IMR-90 (cell line): ENCODE data around the gene OR10A5. TPM values are rescaled to one million over a fixed set of nuclear protein-coding genes. Genes with fewer than 3 reads are reported as not detected.

Experiments used
- ATAC-seq: fragments of 200-7000 bp; cut with Tn5 transposase; 2 replicates; pipeline ENCODE4 v1.9.1; 2020; ENCODE audit warnings: low read depth, mild to moderate bottlenecking, moderate library complexity
- BruUV-seq: library from RNA; stranded (reverse); fragments of 400-500 nt; replicated peaks from 2 replicates; lab custom pipeline; 2021; lab: Mats Ljungman, UMichigan
- CTCF ChIA-PET: fragments of 300-600 bp; formaldehyde crosslinking; extraction: SDS; loops from one replicate; lab custom pipeline; 2021; ENCODE audit warnings: antibody characterized with exemption; lab: Yijun Ruan, JAX
- POLR2A ChIA-PET: fragments of 300-600 bp; sonication (Branson Sonifier 250); formaldehyde crosslinking; loops from one replicate; lab custom pipeline; 2022; ENCODE audit warnings: antibody characterized with exemption; ENCODE audit not compliant: unreplicated experiment; lab: Charles Lee
- DNase-seq: peaks from one replicate; pipeline ENCODE4 v3.0.0; 2013
- H2AFZ ChIP-seq: replicated peaks from 2 replicates; pipeline ENCODE3; 2013; ENCODE audit warnings: low read length, mild to moderate bottlenecking; ENCODE audit not compliant: poor library complexity
- H2AK5ac ChIP-seq: 2 replicates; pipeline ENCODE4 v1.6.1; 2013; ENCODE audit warnings: low read depth, low read length, inconsistent platforms
- H2AK9ac ChIP-seq: replicated peaks from 2 replicates; pipeline ENCODE3; 2013; ENCODE audit warnings: mild to moderate bottlenecking, low read depth, low read length, moderate library complexity; ENCODE audit not compliant: poor library complexity
- H2BK120ac ChIP-seq: 2 replicates; pipeline ENCODE4 v1.6.1; 2013; ENCODE audit warnings: low read depth, low read length, inconsistent platforms
- H2BK15ac ChIP-seq: 3 replicates; pipeline ENCODE4 v1.6.1; 2013; ENCODE audit warnings: low read depth, low read length, inconsistent platforms
- H2BK20ac ChIP-seq: 2 replicates; pipeline ENCODE4 v1.6.1; 2013; ENCODE audit warnings: low read depth, mild to moderate bottlenecking, inconsistent platforms, low read length, moderate library complexity
- H2BK5ac ChIP-seq: 2 replicates; pipeline ENCODE4 v1.6.1; 2013; ENCODE audit warnings: mild to moderate bottlenecking, low read depth, low read length, inconsistent platforms; ENCODE audit not compliant: poor library complexity, severe bottlenecking
- H3K14ac ChIP-seq: replicated peaks from 2 replicates; pipeline ENCODE4 v1.6.1; 2013; ENCODE audit warnings: low read depth, low read length, inconsistent platforms
- H3K18ac ChIP-seq: 2 replicates; pipeline ENCODE4 v1.6.1; 2013; ENCODE audit warnings: low read depth, low read length, control low read depth
- H3K23ac ChIP-seq: 2 replicates; pipeline ENCODE4 v1.6.1; 2013; ENCODE audit warnings: low read depth, low read length, inconsistent platforms
- H3K27ac ChIP-seq: 2 replicates; pipeline ENCODE4 v1.5.1; 2013; ENCODE audit warnings: mild to moderate bottlenecking, control low read depth, low read length; ENCODE audit not compliant: insufficient read depth
- H3K27me3 ChIP-seq: 2 replicates; pipeline ENCODE4 v1.6.1; 2013; ENCODE audit warnings: low read length; ENCODE audit not compliant: control insufficient read depth, insufficient read depth
- H3K36me3 ChIP-seq: 2 replicates; pipeline ENCODE4 v1.6.1; 2013; ENCODE audit warnings: low read length, mixed read lengths; ENCODE audit not compliant: control insufficient read depth, insufficient read depth
- H3K4ac ChIP-seq: 2 replicates; pipeline ENCODE4 v1.6.1; 2013; ENCODE audit warnings: low read depth, low read length, inconsistent platforms
- H3K4me1 ChIP-seq: 2 replicates; pipeline ENCODE4 v1.6.1; 2013; ENCODE audit warnings: low read length, mixed read lengths; ENCODE audit not compliant: control insufficient read depth, insufficient read depth
- H3K4me2 ChIP-seq: 2 replicates; pipeline ENCODE4 v1.6.1; 2013; ENCODE audit warnings: low read depth, mild to moderate bottlenecking, control low read depth, low read length, moderate library complexity
- H3K4me3 ChIP-seq: 2 replicates; pipeline ENCODE4 v1.5.1; 2013; ENCODE audit warnings: low read depth, mild to moderate bottlenecking, control low read depth, low read length, moderate library complexity; ENCODE audit not compliant: insufficient read depth
- H3K56ac ChIP-seq: 2 replicates; pipeline ENCODE4 v1.6.1; 2013; ENCODE audit warnings: low read length, inconsistent platforms; ENCODE audit not compliant: insufficient read depth; ENCODE audit errors: extremely low read depth
- H3K79me1 ChIP-seq, 2 experiments: 2 replicates each; pipeline ENCODE4 v1.6.1; 2013; ENCODE audit warnings: low read length in 2 of 2, inconsistent platforms in 1 of 2, low read depth in 1 of 2
- H3K9ac ChIP-seq: 2 replicates; pipeline ENCODE4 v1.6.1; 2013; ENCODE audit warnings: low read depth, low read length, control low read depth
- H3K9me1 ChIP-seq: 2 replicates; pipeline ENCODE4 v1.6.1; 2013; ENCODE audit warnings: low read length, inconsistent platforms; ENCODE audit not compliant: insufficient read depth
- H3K9me3 ChIP-seq: 2 replicates; pipeline ENCODE4 v1.6.1; 2013; ENCODE audit warnings: low read length; ENCODE audit not compliant: control insufficient read depth, insufficient read depth
- H4K20me1 ChIP-seq: 2 replicates; pipeline ENCODE4 v1.6.1; 2013; ENCODE audit warnings: low read length, inconsistent platforms; ENCODE audit not compliant: insufficient read depth
- H4K5ac ChIP-seq: 2 replicates; pipeline ENCODE4 v1.6.1; 2013; ENCODE audit warnings: mild to moderate bottlenecking, low read depth, low read length, control low read depth
- H4K8ac ChIP-seq, 2 experiments: 2 replicates each; pipeline ENCODE4 v1.6.1; 2013; ENCODE audit warnings: low read depth in 2 of 2, low read length in 2 of 2, control low read depth in 1 of 2, inconsistent platforms in 1 of 2
- H4K91ac ChIP-seq: 2 replicates; pipeline ENCODE4 v1.6.1; 2013; ENCODE audit warnings: low read depth, low read length, inconsistent platforms; ENCODE audit not compliant: insufficient read depth
- BHLHE40 ChIP-seq: fragments of 150-350 bp; IDR thresholded peaks from 2 replicates; pipeline ENCODE4 v1.6.1; 2016; ENCODE audit warnings: mild to moderate bottlenecking, low read depth, low read length
- CEBPB ChIP-seq: IDR thresholded peaks from 2 replicates; pipeline ENCODE4 v1.6.1; 2012; ENCODE audit warnings: low read depth, low read length, improper control_type of control experiment
- MAZ ChIP-seq: IDR thresholded peaks from 2 replicates; pipeline ENCODE4 v1.6.1; 2012; ENCODE audit warnings: low read depth, mild to moderate bottlenecking, low read length, improper control_type of control experiment, moderate library complexity, borderline replicate concordance
- MXI1 ChIP-seq: IDR thresholded peaks from 2 replicates; pipeline ENCODE4 v1.6.1; 2012; ENCODE audit warnings: low read depth, mild to moderate bottlenecking, low read length, moderate library complexity, borderline replicate concordance
- POLR2A ChIP-seq: IDR thresholded peaks from 2 replicates; pipeline ENCODE4 v1.6.1; 2012; ENCODE audit warnings: mild to moderate bottlenecking, low read depth, low read length
- RFX5 ChIP-seq: IDR thresholded peaks from 2 replicates; pipeline ENCODE4 v1.8.0; 2012; ENCODE audit warnings: low read depth, mild to moderate bottlenecking, low read length, moderate library complexity
- SMC3 ChIP-seq: fragments of 150-350 bp; IDR thresholded peaks from 2 replicates; pipeline ENCODE4 v1.6.1; 2016; ENCODE audit warnings: low read depth, mild to moderate bottlenecking, antibody characterized with exemption, low read length, moderate library complexity
- WGBS, 2 experiments: methylation state at CpG; one replicate each; pipeline versions ENCODE4 v1.1.5 to v1.1.7; 2013; ENCODE audit warnings: missing lambda C conversion rate in 2 of 2; ENCODE audit not compliant: insufficient read length in 1 of 2; ENCODE audit errors: extremely low coverage in 2 of 2; 5-methylcytosine and 5-hydroxymethylcytosine counted together
- dilution Hi-C: fragments of 300-500 bp; cut with HindIII; formaldehyde crosslinking; loops from one replicate; pipeline ENCODE4 v1.14.3; 2018; ENCODE audit warnings: low sequenced_read_pairs; ENCODE audit not compliant: unreplicated experiment
- in situ Hi-C: fragments of 300-500 bp; cut with MboI; formaldehyde crosslinking; loops from 3 replicates; pipeline ENCODE4 v1.14.3; 2019; ENCODE audit warnings: low sequenced_read_pairs, inconsistent platforms, mixed read lengths
- intact Hi-C: fragments of 100-400 bp; cut with micrococcal nuclease; formaldehyde crosslinking; loops from 2 replicates; pipeline ENCODE4 v1.10.0; 2022
- polyA plus RNA-seq, 3 experiments: library from polyadenylated mRNA; depleted of rRNA; stranded (reverse); fragments of >200 nt; gene quantifications; 2 replicates each; pipeline ENCODE4 v1.2.3, GENCODE V29; 2012; ENCODE audit warnings: low replicate concordance in 1 of 3
- total RNA-seq: library from RNA; depleted of rRNA; stranded (reverse); fragments of >200 nt; gene quantifications from 2 replicates; pipeline ENCODE4 v1.2.3, GENCODE V29; 2012

The OR10A5 gene
- total and polyA plus RNA-seq, 2 of the 4 experiments (the other 2 are of a cell fraction): not detected

DNA sequence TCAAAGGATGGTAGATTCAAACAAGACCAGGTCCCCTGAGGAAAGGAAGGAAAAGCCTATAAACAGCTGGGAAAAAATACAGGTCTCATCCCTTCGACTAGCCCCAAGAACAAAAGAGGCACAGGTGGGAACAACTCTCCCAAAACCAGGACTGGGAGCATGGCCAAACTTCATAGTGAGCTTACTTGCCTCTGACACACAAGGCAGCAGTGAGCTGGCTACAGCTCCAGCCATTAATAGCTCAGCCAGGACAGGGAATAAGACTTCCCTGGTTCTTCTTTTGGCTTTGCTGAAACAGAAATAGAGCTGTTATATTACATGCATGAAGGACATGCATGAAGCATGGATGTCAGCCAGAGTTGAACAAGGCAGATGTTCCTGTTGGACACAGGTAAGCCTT is 17.5 kb downstream of the OR10A5 start, which contains the start of gene OR10A2:
Gene OR10A2 (plus strand): TSS at position 97 of the 400 bp plus-strand sequence. CDS start 6,698 bp downstream, outside the sequence.
- TF ChIP-seq RFX5 (no peak), POLR2A (no peak), CEBPB (no peak), BHLHE40 (no peak), SMC3 (no peak), MXI1 (no peak), MAZ (no peak)
- H4K5ac ChIP-seq: no peak within 1 kb of the TSS
- ATAC-seq: no peak
- no CpG with 5 or more reads among the region's 1 CpG for WGBS, 2 experiments
- no peaks in the 10 kb centered on the region for H4K20me1 ChIP-seq
- H3K79me1 ChIP-seq: no peaks in the 10 kb centered on the region
- H4K91ac ChIP-seq: no peak within 1 kb of the TSS
- H2BK5ac ChIP-seq: no peak within 1 kb of the TSS
- H3K4me1 ChIP-seq: no peaks in the 10 kb centered on the region
- CTCF ChIA-PET: interaction anchor here (0.6 kb wide), 2 partner anchors 748 to 1738 kb away, joined by 3 read pairs; no protein-coding TSS in a partner anchor
- H2BK120ac ChIP-seq: no peak within 1 kb of the TSS
- no peak within 1 kb of the TSS for H3K18ac ChIP-seq
- no TSS peak for BruUV-seq
- peak; percentile 10 for DNase-seq
- H3K4ac ChIP-seq: no peak within 1 kb of the TSS
- H3K23ac ChIP-seq: no peak within 1 kb of the TSS
- no peak within 1 kb of the TSS for H2AK5ac ChIP-seq
- dilution Hi-C loops (no loop called here), intact Hi-C loops (no loop called here), in situ Hi-C loops (no loop called here)
- no peak within 1 kb of the TSS for H2AFZ ChIP-seq
- H3K9me3 ChIP-seq: no peaks in the 10 kb centered on the region
- no peak within 1 kb of the TSS for H3K4me2 ChIP-seq
- H2AK9ac ChIP-seq: no peak within 1 kb of the TSS
- H3K27me3 ChIP-seq: no peaks in the 10 kb centered on the region
- no peak within 1 kb of the TSS for H3K4me3 ChIP-seq
- H4K8ac ChIP-seq: no peak within 1 kb of the TSS
- no peak within 1 kb of the TSS for H2BK15ac ChIP-seq
- POLR2A ChIA-PET: no interaction called here
- H3K27ac ChIP-seq: no peak within 1 kb of the TSS
- no peak within 1 kb of the TSS for H3K9ac ChIP-seq
- no peaks in the 10 kb centered on the region for H3K36me3 ChIP-seq
- H3K14ac ChIP-seq: no peak within 1 kb of the TSS
- H3K56ac ChIP-seq: no peak within 1 kb of the TSS
- no peak within 1 kb of the TSS for H2BK20ac ChIP-seq
- H3K9me1 ChIP-seq: no peaks in the 10 kb centered on the region
